NCI-H146 (cell line): Measurements from ENCODE around the gene JAG1.
"Not testable (repeated sequence)": the region's sequence is repeated elsewhere in the genome, so short reads cannot be mapped to it uniquely, and the experiment has no call there.

Experiments
- DNase-seq: peaks from one replicate; lab custom pipeline; 2025; lab: John Stamatoyannopoulos, UW

The JAG1 gene

DNA sequence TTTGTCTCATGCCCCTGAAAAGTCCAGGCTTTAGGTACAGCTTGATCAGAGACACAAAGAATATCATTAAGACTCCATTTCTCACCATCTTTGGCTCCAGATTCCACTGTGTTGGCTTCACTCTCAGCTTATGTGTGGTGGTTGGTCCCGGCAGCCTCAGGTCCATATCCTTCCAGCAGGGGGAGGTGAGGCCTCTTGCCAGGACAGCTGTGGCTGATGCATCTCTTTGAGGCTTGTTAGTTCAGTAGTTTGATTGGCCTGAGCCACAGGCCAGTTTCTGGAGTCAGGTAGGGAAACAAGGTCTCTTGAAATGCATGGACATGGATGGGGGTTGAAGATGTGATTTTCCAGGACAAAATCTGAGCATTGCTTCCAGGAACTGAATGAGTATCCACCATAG, 62.4 kb downstream of the JAG1 start:
- DNase-seq: peak; percentile 25

DNA sequence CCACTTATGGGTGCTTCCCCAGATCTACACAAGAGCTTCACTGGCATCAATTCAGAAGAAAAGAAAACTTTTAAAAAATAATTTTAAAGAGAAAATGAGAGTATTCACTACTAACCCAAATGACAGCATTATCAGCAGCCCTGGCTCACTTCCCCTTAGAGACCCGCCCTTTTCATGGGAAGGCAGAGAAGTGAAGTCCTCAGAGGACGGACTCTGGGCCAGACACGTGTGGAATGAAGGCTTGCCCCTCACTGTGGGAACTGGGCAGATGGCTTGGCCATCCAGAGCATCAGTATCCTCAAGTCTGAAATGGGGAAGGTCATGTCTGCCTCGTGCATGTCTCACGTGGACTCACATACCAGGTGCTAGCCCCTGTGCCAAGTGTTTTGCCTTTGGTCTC, 63.5 kb downstream of the JAG1 start:
- DNase-seq: no peak

DNA sequence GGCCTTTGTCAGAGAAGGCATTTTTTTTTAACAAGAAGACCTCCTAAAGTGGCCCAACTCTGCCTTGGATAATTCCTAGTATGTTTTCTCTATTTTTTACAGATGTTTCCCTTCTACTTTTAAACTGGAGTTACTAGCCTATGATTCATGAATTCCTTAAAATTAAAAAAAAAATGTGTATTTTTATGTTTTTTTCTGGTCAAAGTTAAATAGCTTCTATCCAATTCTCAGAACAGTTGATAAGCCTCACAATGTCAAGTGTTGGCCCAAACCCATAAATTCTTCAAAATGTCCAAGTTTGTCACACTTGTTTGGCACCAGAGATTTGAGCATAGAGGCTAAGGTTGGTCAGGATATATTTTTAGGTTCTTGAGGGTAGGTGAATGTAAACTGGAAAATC, 64.0 kb downstream of the JAG1 start:
- DNase-seq: no peak

DNA sequence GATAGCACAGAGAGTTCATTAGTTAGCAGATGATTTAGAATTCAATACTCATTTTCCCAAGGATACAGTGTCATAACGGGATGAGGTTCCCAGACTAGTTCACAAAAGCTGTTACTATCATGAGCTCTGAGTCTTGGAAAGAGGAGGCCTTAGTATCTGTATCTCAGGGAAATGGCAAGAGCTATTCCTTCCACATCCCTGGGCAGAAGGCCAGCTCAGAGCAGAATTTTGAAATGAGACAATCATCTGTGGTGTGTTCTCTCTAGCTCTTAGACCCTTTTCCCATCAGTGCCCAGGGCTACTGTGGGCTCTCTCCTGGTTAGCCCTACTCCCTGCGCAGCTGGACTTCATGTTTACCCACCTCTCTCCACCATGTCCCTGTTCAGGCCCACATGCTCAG, 64.5 kb downstream of the JAG1 start:
- DNase-seq: no peak

DNA sequence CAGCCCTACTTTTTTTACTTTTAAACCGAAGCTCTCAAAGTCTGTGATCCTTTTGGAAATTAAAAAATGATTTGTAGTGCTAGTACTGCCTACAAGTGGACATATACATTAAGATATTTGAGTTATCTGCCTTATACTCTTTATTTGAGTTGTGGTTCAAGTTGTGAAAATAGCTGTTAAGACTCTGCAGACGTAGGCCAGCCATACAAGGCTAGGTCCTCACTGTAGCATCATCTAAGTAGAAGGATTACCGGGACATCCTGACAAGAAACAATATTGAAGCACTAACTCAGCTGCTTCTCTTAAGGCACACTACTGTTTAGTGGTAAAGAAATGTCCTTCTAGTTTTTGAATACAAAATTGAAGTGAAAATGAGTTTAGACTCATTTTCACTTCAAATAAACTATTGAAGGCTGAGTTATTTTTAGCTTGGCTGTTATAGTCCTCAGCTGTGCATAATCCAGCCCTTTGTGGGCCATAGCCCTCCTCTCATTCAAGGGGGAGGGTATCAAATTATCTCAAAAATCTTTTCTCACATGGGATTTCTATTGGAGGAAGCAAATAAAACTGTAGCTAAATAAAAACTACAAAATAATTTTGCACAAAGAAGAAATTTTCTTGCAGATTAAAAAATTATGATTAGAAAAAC, 68.1 kb downstream of the JAG1 start:
- DNase-seq: no peak

DNA sequence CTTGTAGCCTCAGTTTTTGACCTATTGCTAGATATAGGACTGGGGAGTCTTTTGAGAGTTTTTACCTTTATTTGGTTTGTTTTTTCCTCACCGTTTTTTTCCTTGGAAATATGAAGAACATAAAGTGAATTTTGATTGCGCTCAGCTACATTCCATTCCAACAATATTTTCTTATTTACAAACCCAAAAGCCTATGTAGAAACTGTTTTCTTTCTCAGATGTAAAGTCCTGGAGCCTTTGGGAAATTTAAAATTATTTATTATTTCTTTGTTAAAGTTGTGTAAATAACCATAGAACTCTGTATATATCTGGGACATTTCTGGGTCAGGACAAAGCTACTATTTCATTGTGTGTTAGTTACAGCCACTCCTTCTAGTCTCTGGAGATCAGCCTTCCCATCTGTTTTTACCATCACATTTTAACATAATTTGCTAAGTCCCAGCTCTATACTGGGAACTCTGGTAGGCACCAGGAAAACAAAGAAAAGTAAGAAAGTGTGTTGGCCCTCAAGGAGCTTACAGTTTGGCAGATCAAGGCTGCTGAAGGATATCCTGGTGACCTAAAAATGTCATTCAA, 68.8 kb downstream of the JAG1 start:
- DNase-seq: no peak

DNA sequence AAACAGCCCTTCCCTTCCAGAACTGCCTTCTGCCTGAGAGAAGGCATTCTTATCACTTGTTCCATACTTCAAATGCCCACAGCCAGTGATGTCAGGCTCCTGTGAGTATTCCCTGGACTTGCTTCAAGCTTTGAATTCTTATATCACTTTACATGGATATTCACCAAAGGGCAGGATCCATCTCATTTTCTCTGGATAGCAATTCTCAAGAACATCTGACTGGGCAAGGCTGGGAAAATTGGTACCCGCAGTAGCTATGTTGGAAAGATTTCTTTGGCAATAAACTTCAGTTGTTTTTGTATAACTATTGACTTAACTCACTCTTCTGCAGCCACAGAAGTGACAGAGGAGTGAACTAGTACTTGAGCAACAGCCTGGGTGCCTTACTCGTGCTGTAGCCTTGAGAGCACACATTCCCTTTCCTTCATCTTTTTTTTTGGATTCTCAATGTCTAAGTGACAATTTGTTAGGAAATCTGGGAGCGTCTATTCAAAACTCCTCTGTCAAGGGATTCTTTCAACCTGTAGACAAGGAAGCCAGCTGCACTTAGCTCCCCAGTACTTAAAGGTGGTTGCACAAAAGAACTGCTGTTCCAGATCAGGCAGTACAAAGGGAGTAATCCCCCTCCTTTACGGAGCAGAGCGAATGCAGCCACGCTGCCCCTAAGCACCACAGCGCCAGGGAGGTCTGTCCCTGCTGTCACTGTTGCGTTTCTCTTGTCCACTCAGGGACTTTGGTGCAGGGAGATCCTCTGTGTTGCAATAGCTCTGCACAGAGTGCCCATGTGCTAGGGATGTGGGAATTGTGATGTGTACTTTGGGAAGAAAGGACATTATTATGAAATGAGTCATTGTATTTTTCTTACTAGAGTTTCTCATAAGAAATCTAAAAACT, 69.6 kb downstream of the JAG1 start:
- DNase-seq: no peak

DNA sequence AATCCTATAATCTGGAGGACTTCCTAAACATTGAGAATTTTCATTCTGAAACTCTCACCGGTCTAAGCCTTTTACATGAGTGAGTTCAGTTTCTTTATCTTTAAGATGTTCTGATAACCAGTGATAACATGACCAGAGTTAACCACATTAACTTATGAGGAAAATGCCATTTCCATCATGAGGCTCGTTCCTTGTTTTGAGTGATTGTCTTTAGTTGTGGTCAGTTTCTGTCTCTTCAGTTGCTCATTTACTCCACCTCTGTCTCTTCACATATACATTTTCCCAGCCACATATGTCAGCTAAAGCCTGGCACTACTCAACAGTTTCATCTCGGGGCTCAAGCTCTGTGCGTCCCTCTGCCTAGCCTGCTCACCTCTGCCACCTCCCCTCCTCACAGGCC, 70.4 kb downstream of the JAG1 start:
- DNase-seq: no peak

DNA sequence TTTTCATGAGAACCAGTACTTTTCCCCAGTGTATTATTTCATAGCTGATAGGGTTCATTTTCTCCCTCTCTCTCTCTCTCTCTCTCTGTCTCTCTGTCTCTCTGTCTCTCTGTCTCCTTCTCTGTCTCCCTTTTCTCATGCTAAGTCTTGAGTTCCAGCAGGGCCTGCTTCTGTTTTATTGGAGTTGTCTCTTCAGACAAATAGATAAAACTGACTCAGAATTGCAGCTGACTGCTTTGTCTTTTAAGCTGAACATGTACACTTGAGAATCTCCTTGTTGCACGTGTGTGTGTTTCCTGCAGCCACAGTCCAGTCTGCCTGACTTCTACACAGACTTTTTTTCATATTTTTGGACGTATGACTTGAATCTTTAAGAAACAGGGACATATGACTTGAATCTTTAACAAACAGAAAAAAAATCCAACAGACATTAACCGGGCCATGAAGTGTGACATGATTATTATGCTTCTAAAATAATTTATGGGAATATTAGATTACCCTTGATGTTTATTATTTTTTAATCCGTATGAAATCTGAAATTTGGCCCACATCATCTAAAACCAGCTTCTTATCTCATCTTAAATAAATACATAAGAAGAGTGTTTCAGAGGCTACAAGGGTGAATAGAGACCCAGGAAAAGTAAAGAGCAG, 71.5 kb downstream of the JAG1 start:
- DNase-seq: no peak

DNA sequence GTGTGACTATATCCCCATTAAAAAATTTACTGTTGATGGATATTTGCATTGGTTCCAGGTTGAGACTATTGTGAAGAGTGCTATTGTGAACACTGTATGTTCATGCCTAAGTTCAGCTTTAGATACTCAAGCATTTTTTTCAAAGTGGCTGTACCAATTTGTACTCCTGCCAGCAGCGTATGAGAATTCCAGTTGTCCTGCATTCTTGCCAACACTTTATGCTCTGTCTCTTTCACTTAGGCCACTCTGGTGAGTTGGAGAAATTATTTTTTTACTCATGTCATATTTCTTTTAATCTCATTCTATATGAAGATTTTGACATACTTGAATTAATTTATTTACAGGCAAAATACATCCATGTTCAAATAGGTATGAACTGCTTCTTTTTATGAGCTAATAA, 76.2 kb downstream of the JAG1 start:
- no peak for DNase-seq

DNA sequence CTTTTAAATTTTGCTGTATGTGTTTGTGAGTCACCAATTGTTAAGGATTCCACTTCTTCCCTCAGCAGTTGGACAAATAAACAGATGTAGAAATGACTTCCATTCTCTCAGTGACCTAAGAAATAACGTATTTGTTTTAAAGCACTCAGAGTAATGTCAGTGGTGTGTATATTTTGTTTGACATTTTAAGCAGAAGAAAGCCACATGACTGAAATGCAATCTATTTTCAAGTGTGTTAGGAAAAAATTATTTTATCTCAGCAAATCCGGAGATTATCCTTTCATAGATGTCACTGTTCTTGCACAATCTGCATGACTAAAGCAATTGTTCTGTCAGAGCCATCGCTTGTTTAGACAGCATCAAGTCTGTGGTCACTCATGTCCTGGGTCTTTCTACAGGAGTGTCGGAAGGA, 77.1 kb downstream of the JAG1 start:
- no peak for DNase-seq

DNA sequence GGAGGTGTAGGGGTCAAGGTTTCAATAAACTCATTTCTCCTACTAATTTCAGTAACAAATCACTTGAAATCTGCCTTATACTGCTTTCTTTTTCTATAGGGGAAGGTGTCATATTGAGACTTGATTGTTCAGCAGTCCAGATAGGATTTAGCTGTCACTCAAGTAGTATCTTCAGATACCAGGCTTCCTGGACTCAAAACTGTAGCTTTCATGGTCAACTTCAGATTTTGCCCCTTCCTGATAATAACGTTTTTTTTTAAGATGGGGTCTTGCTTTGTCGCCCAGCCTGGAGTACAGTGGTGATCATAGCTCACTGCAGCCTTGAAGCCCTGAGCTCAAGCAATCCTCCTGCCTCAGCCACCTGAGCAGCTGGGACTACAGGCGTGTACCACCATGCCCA, 77.8 kb downstream of the JAG1 start:
- DNase-seq: no peak

DNA sequence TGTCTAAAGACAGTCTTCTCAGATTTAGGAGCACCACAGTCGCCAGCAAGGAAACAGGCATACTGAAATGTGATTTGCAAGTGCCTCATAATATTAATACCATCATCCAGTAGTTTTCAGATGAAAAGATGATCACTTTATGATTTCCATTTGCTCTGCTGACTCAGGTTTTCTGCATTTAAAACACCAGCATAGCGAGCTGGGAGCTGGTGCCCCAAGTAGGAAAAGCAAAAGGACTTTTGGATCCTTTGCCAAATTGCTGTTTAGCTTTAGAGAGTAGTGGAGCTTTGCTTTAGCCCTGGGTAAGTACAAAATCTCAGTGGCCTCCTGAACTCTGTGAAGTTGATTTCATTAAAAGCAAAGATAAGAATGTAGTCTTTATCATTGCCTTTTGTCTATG, 78.5 kb downstream of the JAG1 start:
- peak; percentile 7 for DNase-seq

DNA sequence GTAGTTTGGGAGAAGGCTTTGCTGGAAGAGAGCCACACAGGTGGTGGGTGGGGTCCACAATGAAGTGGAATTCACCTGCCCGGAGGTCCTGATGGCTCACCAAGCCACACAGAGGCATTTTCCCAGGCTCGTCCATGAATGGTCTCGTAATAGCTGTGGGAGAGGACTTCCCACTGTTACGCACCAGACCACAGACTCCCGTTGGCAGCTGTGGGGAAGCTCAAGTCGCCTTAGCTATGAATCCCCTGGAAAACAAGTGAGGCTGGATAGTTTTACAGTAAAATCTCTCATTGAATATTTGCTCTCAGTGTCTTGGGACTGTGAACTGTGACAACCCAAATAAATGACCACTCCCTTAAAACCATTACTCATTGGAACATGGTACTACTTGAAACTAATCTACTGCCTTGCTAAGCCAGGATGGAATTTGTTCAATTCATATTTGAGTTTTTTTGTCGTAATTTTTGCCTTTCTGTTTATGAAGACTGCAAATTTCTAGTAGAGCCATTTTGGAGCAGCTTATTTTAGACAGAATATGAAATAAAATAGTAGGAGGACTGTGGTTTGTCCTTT, 79.4 kb downstream of the JAG1 start:
- DNase-seq: no peak

DNA sequence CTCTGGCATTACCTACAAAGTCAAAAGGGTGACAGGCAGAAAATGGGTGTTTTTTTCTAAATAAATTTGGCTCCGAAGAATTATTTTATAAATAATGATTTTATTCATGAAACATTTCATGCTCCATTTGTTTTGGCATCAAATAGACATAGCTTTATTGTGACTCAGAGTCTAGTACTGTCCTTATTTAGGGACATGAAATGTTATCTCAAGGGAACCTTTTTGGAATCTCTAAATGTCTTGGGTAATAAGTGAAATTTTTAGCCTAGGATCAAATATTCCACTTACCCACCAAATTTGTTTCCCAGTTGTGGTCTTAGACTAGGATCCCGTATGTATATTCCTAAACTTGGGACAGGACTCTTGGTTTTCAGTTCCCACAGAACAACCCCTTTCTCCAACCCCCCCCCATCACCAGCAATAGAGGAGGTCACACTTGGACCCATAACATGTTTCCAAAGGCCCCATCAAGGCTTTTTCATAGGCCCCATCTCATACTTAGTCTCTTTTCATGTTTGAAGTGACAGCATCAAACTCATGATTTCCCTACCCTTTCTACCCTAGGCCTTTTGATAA, 81.8 kb downstream of the JAG1 start:
- no peak for DNase-seq

DNA sequence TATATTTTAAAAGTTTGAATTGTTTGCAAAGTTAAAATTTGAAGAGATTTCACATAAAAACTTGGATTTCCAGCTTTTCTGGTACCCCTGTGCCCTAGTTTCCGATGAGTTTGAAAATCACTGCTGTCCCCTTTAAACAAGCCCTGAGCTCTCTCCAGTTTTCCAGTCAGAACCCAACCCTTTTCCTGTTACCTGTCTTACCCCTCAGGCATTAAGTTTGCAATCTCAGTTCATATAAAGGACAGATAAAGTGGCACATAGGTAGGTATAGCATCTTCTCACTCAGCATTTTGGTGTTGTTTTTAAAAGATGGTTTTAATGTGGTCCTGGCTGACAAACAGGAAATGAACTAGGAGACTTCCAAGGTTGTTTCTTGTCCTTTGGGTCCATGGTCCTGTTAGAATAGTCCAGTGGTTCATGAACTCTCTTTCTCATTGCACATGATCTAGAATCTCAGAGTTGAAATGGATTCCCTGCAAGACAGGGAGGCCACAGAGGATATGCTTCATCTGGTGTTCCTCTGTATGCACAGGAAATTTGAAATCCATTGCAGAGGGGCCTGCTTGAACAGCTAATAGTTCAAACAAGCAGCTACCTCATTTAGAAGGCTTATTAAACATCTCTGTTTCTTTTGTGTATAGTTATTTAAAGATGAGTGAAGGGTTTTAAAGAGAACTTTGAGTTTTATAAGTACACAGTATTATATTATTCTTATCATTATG, 82.7 kb downstream of the JAG1 start:
- no peak for DNase-seq

DNA sequence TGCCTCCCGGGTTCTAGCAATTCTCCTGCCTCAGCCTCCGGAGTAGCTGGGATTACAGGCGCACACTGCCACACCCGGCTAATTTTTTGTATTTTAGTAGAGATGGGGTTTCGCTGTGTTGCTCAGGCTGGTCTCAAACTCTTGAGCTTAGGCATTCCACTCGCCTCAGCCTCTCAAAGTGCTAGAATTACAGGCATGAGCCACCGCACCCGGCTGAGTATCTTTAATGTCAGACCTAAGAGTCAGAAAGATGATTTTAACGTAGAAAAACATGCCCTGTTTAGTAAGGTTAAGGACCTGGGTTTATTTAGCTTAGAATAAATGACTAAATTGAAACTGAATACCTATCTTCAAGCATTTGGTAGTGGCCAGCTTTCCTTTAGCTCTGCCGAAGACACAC, 83.4 kb downstream of the JAG1 start:
- DNase-seq: not testable (repeated sequence)
